ENCODE results near the gene DCP1A. TPM values are rescaled to one million over a fixed set of nuclear protein-coding genes. Genes with fewer than 3 reads are reported as not detected.

DCP1A gene
- total RNA-seq, 1 experiment from 2014 or later, result 32.9 TPM

DNA sequence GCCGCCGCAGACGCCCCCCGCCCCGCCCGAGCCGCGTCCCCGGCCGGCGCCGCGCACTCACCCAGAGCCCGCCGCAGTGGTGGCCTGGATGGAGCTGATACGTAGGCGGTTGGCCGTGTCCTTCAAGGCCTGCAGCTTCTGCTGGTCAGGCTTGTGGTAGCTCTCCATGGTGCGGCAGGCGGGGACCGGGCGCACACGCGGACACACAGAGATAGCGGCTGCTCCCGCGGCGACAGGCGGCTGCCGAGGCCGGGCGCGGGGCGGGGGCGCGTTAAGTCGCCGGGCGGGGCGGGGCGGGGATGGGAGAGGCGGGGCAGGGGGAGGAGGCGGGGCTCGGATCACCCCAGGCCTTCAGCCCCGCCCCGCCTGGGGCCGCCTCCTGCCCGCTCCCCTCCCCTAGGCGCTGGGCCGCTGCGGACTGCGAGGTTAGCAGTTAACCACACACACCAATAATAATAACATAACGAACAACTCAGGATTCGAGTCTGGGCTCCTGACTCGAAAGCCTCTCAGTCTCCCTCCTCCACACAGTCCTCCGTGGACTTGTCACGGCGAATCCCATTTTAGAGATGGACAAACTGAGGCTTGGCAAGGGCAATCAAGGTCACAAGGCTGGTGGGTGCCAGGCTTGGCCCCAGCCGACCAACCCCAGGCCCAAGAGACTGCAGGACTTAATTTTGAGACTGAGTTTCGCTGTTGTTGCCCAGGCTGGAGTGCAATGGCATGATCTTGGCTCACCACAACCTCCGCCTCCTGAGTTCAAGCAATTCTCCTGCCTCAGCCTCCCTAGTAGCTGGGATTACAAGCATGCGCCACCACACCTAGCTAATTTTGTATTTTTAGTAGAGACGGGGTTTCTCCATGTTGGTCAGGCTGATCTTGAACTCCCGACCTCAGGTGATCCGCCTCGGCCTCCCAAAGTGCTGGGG, 91.3 kb downstream of the DCP1A start, which contains the start of gene TKT:
Gene TKT, minus strand, starts transcription at position 248 of the 929 bp plus-strand sequence. Its CDS starts 80 bp downstream, at position 168.
- CTCF ChIA-PET, result no interaction called here
- DNase-seq, result peak; percentile 85 to 87
- H3K9me3 Mint-ChIP-seq (ENCODE audit: unreplicated experiment), result no peaks in the 10 kb centered on the region
- no peaks in the 10 kb centered on the region for H3K27me3 Mint-ChIP-seq (ENCODE audit: insufficient read depth, unreplicated experiment)
- Histone ChIP-seq H3K36me3 (ENCODE audit: control insufficient read depth, insufficient read depth, low read length) (no peaks in the 10 kb centered on the region), H3K4me3 (ENCODE audit: low read depth, low read length) (peak within 1 kb of the TSS; percentile 73), H3K9me3 (no peaks in the 10 kb centered on the region), H3K4me1 (peaks cover 25% of the 10 kb centered on the region), H3K27me3 (replicated peaks; ENCODE audit: control insufficient read depth, insufficient read depth, low read length) (no peaks in the 10 kb centered on the region)
- BruUV-seq (replicated peaks), result no TSS peak
- peak within 1 kb of the TSS; percentile 71 for H3K27ac Mint-ChIP-seq (ENCODE audit: unreplicated experiment)
- intact Hi-C loops (cut with micrococcal nuclease; ENCODE audit: unreplicated experiment), result loop anchor here (1.0 to 2.0 kb wide), 2 partner anchors 10 to 15 kb away; no protein-coding TSS in a partner anchor
- TF ChIP-seq, protein P1, sequence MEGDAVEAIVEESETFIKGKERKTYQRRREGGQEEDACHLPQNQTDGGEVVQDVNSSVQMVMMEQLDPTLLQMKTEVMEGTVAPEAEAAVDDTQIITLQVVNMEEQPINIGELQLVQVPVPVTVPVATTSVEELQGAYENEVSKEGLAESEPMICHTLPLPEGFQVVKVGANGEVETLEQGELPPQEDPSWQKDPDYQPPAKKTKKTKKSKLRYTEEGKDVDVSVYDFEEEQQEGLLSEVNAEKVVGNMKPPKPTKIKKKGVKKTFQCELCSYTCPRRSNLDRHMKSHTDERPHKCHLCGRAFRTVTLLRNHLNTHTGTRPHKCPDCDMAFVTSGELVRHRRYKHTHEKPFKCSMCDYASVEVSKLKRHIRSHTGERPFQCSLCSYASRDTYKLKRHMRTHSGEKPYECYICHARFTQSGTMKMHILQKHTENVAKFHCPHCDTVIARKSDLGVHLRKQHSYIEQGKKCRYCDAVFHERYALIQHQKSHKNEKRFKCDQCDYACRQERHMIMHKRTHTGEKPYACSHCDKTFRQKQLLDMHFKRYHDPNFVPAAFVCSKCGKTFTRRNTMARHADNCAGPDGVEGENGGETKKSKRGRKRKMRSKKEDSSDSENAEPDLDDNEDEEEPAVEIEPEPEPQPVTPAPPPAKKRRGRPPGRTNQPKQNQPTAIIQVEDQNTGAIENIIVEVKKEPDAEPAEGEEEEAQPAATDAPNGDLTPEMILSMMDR (IDR thresholded peaks at IDR 0.05; ENCODE audit: insufficient read depth in 1 of 2, low read depth in 1 of 2, low read length in 1 of 2, severe bottlenecking in 1 of 2, unreplicated experiment in 1 of 2), result no peak
- peaks cover 13% of the 10 kb centered on the region for H3K4me1 Mint-ChIP-seq (ENCODE audit: low read depth, unreplicated experiment)
- POLR2A ChIA-PET, result interaction anchor here (0.6 to 1.6 kb wide), 3 partner anchors 10 to 40 kb away, joined by 3 to 8 read pairs (median 5); no protein-coding TSS in a partner anchor
- peaks cover 37% of the 10 kb centered on the region for H3K36me3 Mint-ChIP-seq (ENCODE audit: insufficient read depth, unreplicated experiment)
- peak within 1 kb of the TSS; percentile 79 for H3K4me3 Mint-ChIP-seq (ENCODE audit: unreplicated experiment)

DNA sequence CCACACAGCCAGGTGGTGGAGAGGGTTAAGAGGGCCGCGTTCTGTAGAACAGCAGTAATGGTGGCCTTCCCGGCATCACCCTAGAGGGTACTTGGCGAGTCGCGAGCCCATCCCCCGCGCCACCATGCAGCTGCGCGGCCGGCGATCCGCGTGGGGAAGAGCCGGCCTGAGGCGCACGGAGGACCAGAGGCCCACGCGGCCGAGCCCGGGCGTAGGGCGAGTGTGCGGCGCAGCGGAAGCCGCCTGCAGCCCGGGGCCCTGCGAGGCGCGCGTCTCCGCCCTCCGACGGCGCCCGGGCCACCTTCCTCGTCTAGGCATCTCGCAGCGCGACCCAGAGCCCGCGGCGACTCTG, 91.9 kb downstream of the DCP1A start:
- intact Hi-C loops (cut with micrococcal nuclease; ENCODE audit: unreplicated experiment), result loop anchor here (2.0 kb wide), 1 partner anchor 15 kb away; no protein-coding TSS in a partner anchor

More for the DNA sequence above, 91.9 kb downstream of the DCP1A start:
- Mint-ChIP-seq H3K27me3 (ENCODE audit: insufficient read depth, unreplicated experiment) (no peaks in the 10 kb centered on the region), H3K9me3 (ENCODE audit: unreplicated experiment) (no peaks in the 10 kb centered on the region), H3K36me3 (ENCODE audit: insufficient read depth, unreplicated experiment) (peaks cover 40% of the 10 kb centered on the region), H3K4me1 (ENCODE audit: low read depth, unreplicated experiment) (peaks cover 13% of the 10 kb centered on the region), H3K27ac (ENCODE audit: unreplicated experiment) (peak overlapping the region; percentile 71), H3K4me3 (ENCODE audit: unreplicated experiment) (peak overlapping the region; percentile 79)
- peaks cover 25% of the 10 kb centered on the region for H3K4me1 ChIP-seq
- H3K36me3 ChIP-seq (ENCODE audit: control insufficient read depth, insufficient read depth, low read length), result no peaks in the 10 kb centered on the region
- BruUV-seq (replicated peaks), result no TSS peak
- no peaks in the 10 kb centered on the region for H3K27me3 ChIP-seq (replicated peaks; ENCODE audit: control insufficient read depth, insufficient read depth, low read length)
- H3K4me3 ChIP-seq (ENCODE audit: low read depth, low read length), result peak overlapping the region; percentile 73
- CTCF ChIA-PET, result no interaction called here
- TF ChIP-seq, protein P1 (IDR thresholded peaks at IDR 0.05; ENCODE audit: insufficient read depth in 1 of 2, low read depth in 1 of 2, low read length in 1 of 2, severe bottlenecking in 1 of 2, unreplicated experiment in 1 of 2), result no peak
- H3K9me3 ChIP-seq, result no peaks in the 10 kb centered on the region
- POLR2A ChIA-PET, result interaction anchor here (0.6 to 1.6 kb wide), 4 partner anchors 11 to 179 kb away, joined by 3 to 8 read pairs (median 6); no protein-coding TSS in a partner anchor
- DNase-seq, result no peak
